GM06990 (cell line): ENCODE data around the gene TBC1D22B.

Experiments
- DNase-seq: peaks from one replicate; pipeline ENCODE4 v3.0.0-alpha.2; 2011; ENCODE audit not compliant: insufficient read length; ENCODE audit errors: extremely low read depth
- H3K27me3 ChIP-seq: replicated peaks from 2 replicates; pipeline ENCODE4 v1.6.0; 2011; ENCODE audit warnings: low read length; ENCODE audit not compliant: control insufficient read depth, insufficient read depth
- H3K36me3 ChIP-seq: 2 replicates; pipeline ENCODE4 v1.5.1; 2011; ENCODE audit warnings: low read length; ENCODE audit not compliant: control insufficient read depth, insufficient read depth
- H3K4me3 ChIP-seq: replicated peaks from 2 replicates; pipeline ENCODE4 v1.5.1; 2011; ENCODE audit warnings: low read depth, mild to moderate bottlenecking, control low read depth, low read length
- TF ChIP-seq, protein P1 (sequence below): IDR thresholded peaks from 2 replicates; pipeline ENCODE4 v1.5.1; 2011; ENCODE audit warnings: low read length, control low read depth, mild to moderate bottlenecking, inconsistent platforms; ENCODE audit not compliant: insufficient read depth, poor library complexity, severe bottlenecking

Gene TBC1D22B

DNA sequence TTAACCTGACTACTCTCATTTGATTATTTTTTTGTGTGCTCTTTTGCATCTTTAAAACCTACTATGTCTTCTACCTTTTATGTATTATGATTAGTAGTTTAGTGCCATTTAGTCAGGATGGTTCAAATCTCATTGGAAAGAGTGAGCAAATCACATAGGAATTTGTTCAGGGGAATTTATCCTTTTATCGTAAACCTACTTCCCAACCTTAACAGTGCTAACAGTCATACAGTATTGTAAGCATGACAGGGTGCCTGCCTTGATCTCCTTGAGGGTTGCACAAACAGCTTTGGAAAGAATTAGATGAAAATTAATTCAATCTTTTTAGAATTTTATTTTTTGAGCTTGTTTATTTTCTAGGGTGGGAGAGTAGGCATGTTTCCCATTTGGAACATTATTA lies 114.5 kb downstream of the TBC1D22B start:
- no peak overlapping the region for H3K4me3 ChIP-seq
- no peak for DNase-seq
- TF ChIP-seq, protein P1, sequence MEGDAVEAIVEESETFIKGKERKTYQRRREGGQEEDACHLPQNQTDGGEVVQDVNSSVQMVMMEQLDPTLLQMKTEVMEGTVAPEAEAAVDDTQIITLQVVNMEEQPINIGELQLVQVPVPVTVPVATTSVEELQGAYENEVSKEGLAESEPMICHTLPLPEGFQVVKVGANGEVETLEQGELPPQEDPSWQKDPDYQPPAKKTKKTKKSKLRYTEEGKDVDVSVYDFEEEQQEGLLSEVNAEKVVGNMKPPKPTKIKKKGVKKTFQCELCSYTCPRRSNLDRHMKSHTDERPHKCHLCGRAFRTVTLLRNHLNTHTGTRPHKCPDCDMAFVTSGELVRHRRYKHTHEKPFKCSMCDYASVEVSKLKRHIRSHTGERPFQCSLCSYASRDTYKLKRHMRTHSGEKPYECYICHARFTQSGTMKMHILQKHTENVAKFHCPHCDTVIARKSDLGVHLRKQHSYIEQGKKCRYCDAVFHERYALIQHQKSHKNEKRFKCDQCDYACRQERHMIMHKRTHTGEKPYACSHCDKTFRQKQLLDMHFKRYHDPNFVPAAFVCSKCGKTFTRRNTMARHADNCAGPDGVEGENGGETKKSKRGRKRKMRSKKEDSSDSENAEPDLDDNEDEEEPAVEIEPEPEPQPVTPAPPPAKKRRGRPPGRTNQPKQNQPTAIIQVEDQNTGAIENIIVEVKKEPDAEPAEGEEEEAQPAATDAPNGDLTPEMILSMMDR, result no peak
- peaks cover 7% of the 10 kb centered on the region for H3K36me3 ChIP-seq
- H3K27me3 ChIP-seq, result no peaks in the 10 kb centered on the region

DNA sequence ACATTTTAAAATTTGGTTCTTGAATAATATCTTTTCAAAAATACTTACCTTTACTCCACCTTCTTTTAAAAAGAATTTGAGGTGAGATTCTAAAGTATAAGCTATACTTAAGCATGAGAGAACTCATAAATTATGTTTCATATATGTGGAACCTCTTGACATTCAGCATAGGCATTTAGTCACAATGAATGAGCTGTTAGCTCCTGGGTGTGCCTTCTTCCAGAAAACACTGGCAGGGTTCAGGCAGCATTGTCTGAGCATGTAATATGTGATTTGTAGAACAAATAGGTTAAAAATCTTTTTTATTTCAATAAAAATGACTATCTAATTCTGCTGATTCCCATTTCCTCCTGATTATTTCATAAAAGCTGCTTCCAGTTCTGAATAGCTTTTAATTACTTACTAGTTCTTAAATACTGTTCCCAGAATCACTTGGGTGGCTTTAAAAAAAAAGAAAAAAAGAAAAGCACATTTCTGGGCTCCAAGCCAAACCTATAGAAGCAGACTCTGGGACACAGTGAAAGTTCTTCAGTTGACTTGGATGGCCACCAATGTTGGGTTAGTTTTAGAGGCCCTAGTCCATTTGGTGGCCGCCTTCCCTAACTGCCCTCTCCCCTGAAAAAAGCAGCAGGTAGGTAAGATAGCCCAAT lies 116.4 kb downstream of the TBC1D22B start:
- TF ChIP-seq, protein P1, result no peak
- no peak overlapping the region for H3K4me3 ChIP-seq
- peaks cover 6% of the 10 kb centered on the region for H3K36me3 ChIP-seq
- no peak for DNase-seq
- H3K27me3 ChIP-seq, result no peaks in the 10 kb centered on the region

DNA sequence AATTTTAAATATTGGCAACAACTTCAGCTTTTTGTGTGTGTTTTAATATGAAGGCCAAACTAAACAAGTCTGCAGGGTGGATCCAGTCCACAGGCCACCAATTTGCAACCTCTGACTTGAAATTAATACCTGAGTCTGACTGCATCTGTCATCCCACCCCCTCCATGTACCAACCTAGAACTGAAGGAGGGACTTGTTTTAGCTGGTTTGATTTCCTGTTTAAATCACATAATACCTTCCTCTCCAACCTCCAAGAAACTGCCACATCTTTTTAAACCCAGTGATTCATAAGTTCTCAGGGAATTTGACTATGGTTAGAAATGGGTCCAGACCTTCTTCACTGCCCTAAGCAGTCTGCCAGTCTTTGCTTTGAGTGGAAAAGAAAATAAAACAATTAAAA lies 117.8 kb downstream of the TBC1D22B start:
- Histone ChIP-seq H3K4me3 (no peak overlapping the region), H3K36me3 (peaks cover 4% of the 10 kb centered on the region), H3K27me3 (no peaks in the 10 kb centered on the region)
- TF ChIP-seq, protein P1, result no peak
- DNase-seq, result no peak

DNA sequence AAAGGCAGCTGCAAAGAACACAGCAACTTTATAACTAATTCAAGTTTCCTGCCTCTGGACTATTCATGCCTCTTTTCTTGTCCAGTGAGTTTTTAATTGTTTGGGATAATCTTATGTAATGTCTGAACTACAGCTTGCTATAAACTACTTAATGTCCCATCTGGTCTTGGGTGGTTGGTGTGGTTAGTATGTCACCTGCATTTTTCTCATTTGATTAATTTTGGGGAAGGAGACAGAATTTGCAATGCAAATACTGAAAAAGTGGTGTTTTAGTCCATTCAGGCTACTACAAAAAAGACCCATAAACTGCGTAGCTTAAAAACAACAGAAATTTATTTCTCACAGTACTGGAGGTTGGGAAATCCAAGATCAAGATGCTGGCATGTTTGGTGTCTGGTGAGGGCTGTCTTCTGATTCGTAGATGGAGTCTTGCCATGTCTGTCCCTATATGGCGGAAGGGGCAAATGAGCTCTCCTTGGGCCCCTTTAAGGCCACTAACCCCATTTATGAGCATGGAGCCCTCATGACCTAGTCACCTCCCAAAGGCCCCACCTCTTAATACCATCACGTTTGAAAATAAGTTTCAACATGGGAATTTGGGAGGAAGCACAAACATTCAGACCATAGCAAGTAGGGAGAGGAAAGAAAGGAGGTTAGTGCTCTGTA lies 118.6 kb downstream of the TBC1D22B start:
- no peak for DNase-seq
- Histone ChIP-seq H3K36me3 (peaks cover 4% of the 10 kb centered on the region), H3K27me3 (no peaks in the 10 kb centered on the region), H3K4me3 (no peak overlapping the region)
- TF ChIP-seq, protein P1, result no peak

DNA sequence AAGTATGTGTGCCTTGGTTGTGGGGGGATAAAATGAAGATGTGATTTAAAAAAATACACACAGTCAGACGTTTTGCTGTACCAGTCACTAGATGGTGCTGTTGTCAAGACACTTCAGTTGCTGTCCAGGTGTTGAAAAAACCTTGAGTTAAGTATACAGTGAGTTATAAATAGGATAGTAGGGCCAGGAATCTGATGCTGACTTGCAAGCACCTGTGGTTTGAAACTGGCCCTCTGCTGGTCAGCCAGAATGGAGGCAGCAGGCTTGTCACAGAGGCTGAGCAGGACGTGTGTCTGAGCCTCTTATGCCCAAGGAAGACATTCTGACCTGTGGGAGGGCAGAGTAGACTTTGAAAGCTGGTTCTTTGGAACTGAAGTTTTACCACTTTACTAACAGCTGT lies 124.0 kb downstream of the TBC1D22B start:
- peak; percentile 39 for DNase-seq
- TF ChIP-seq, protein P1, result peak; percentile 64
- H3K27me3 ChIP-seq, result no peaks in the 10 kb centered on the region
- H3K4me3 ChIP-seq, result no peak overlapping the region
- H3K36me3 ChIP-seq, result peaks cover 7% of the 10 kb centered on the region
